ENCODE results near the gene ASB13.
A peak's percentile ranks its signal among the peaks of the same experiment; 100 is the strongest.

The ASB13 gene

DNA sequence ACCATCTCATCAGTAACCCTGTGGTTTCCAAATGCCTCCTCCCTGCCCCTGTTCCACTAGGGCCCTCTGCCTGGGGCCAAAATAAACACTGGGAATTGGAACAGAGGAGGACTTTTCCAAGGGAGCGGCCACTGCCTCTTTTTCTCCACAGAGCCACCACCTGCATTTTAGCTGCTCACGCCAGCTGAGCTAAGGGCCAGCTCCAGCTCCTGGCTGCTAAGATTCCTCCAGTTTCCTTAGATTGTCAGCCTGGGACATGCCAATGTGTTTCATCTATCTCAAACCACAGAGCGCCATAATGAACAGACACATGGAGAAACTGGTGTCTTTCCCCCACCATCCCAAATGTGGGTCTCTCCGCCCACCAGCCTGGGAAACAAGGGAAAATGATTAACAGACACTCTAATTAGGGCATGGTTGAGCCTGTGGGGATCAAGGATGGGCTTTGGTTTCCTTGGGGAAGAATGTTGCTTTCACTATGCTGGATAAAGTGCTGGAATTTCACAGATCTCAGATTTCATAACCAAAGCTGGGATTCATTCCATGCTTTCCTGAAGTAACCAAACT is 52.2 kb downstream of the ASB13 start:
- no peak overlapping the region for H3K4me3 ChIP-seq
- peak overlapping the region in 11 of 21 experiments; percentile 6 to 66 (median 41) for H3K27ac ChIP-seq

DNA sequence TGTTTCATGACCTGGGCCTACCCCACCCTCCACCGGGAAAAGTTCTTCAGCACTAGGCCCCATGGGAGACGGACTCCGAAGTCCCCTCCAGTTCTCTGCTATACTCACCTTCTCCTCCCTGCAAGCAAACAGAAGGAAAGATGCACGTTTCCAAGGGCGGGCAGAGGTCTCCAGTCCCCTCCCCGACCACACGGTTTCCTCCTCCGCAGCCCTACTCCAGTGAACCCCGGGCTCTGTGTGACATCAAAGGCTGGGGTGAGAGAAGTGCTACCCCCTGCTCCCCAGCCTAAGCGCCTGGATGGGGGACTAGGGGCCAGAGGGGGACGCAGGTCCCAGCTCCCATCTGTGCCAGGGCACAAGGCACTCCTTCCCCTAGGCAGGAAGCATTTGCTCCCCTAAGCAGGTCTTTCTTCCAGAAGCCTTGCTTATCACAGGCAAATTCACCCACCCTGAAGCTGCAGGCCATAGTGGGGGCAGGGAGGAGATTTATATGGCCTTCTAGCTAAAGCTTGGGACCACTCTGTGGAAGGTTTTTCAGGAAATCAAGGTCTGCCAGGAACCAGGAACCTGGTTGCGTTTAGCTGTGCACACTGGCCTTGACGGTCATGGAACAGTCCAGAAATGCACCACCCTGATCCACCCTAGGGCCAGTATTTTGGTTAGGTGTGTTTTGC is 52.8 kb downstream of the ASB13 start:
- peak overlapping the region in 11 of 21 experiments; percentile 6 to 66 (median 41) for H3K27ac ChIP-seq

DNA sequence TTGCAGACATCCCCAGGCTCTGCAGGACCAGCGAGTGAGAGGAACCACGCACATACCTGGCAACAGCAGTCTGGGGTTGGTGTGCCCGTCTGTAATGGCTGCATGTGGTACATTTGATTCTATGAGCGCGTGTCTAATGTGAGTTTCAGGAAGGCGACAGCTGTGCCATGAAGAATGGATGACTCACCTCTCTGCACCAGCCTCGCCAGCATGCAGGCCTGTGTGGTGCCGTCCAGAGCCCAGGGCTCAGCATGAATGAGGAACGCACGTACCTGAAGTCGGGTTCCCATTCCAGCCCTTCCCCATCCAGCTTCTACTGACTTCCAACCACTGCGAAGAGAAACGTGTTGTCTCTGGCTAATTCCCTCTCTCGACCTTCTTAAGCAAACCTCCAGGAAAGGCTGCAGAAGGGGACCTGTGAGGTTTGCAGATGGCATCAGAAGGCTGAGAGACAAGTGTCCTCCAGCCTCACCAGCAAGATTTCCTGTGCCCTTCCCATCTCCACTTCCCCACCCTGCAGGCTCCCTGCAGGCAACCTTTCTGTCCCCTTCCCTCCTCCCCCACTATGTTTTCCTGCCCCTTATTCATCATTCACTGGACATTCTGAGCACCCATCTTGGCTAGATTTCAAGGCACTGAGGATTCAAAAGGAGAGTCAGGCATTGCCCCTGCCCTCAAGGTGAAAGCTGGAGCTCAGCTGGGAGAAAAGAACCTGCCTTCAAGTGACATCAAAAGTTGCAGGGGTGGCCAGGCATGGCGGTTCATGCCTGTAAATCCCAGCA is 54.3 kb downstream of the ASB13 start:
- Histone ChIP-seq H3K4me3 (no peak overlapping the region), H3K27ac (peak overlapping the region in 1 of 21 experiments; percentile 62)

More for the DNA sequence above, 52.8 kb downstream of the ASB13 start:
- H3K4me3 ChIP-seq, result no peak overlapping the region

DNA sequence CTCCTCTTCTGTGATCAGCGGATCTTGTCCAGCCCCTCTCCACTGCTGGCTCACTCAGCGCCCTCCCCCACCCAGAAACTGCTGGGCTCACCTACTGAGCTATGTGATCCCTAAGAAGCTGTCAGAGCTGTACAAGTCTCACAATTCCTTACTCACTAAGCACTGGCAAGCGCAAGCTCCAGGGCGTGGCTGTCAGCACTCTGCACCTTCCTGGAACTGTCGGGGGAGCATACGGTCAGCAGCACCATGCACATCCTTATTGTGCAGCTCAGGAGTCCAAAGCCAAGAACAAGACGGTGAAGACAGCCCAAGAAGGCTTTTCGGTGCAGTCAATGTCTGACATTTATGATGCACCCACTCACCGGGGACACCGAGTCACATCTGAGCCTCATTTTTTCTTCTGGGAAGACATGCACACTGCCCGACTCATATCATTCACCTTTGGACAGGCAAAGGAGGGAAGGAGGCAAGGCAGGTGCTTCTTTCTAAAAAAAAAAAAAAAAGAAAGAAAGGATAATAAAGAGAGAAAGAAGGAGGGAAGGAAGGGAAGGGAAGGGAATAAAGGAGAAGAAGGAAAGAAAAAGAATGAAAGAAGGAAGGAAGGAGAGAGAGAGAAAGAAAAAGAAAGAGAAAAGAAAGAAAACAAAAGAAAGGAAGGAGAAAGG is 56.3 kb downstream of the ASB13 start:
- Histone ChIP-seq H3K4me3 (no peak overlapping the region), H3K27ac (peak overlapping the region in 15 of 21 experiments; percentile 6 to 67 (median 37))

DNA sequence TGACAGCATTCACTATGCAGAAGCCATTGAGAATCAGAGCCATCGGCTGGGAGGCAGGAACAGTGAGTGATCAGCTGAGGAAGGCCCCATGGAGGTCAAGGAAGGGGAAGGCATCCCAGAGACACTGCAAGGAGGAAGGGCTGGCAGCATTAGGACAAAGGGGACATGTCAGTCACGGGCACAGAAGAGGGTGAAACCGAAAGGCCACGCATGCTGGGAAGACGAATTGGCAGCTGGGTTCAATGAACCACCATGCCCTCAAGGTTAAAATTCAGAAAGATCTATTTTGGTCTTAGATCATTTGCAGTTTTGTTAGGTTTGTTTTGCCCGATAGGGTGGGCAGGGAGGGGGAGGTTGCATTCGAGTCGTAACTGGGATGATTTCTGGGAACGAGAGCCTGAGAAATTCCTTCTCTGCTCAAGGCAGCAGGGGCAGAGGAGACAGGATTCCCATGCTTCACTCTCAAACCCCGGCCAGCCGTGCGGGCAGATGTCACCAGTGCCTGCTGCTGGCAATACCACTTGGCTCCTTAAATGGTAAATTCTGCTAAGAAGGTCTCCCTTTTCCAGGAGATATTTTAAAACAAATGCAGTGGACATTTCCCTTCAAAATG is 57.7 kb downstream of the ASB13 start:
- peak overlapping the region in 5 of 21 experiments; percentile 20 to 55 (median 32) for H3K27ac ChIP-seq
- H3K4me3 ChIP-seq, result no peak overlapping the region

DNA sequence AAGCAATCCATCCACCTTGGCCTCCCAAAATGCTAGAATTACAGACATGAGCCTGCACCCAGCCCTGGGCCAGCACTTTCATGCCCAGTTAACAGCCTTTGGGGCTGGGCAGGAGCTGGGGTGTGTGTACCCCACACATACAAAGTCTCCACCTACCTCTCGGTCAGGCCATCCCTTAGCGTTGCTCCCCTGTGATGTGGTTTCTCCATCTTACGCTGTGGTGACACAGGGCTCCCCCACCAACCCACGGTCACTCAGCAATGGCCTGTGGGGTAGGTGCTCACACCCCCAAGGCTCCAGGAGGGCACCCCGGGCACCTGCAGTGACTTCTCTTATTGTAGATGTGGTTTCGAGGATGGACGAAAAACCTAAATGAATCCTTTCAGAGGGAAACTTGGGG is 58.8 kb downstream of the ASB13 start:
- no peak overlapping the region for H3K27ac ChIP-seq
- H3K4me3 ChIP-seq, result no peak overlapping the region

DNA sequence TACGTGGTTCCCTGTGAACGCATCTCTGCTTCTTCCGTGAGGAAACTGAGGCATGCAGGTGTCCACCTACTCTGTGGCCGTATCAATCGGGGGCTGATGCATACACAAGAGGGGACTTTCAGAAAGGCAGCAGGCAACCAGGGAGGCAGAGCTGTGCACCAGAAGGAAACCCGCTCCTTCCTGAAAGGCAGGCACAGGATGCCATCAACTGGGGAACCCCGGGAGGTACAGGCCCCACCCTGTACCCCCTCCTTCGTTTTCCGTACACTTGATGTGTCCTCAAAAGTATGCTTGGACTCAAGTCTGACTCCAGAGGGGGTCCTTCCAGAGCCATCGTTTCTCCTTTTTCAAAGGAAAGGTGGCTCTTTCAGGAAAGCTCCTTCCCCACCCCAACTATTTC is 59.5 kb downstream of the ASB13 start:
- no peak overlapping the region for H3K4me3 ChIP-seq

DNA sequence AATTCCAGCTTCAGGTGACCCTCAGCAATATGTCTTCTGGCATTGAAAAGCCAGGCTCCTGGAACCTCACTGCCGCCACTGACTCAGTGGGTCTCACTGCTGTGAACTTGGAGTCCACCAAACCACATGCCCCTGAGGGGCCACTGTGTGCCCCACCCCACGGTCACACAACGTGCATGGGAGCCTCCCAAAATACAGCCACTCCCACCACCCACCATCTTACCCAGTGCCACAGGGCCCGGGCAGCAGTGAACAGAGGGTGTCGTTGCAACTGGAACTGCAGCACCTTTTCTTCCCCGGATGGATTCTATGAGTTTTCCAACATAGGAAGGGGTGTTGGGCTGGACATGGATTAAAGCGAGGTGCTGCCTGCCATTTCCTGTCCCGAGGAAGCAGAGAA is 60.1 kb downstream of the ASB13 start:
- Histone ChIP-seq H3K4me3 (no peak overlapping the region), H3K27ac (no peak overlapping the region)

More for the DNA sequence above, 59.5 kb downstream of the ASB13 start:
- H3K27ac ChIP-seq, result no peak overlapping the region

DNA sequence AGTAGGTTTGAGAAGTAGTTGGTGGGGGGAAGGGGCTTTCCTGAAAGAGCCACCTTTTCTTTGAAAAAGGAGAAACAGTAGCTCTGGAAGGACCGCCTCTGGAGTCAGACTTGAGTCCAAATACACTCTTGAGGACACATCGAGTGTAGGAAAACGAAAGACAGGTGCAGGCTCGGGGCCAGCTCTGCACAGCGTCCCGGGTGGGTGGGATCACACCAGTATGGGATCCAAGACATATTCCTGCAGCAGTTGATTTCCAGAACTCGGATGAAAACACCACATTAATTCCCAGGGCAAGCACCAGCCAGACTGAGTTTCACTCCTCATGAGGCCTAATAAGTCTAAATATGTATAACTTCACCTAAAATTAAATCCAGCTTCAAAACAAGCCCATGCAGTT is 61.4 kb downstream of the ASB13 start:
- H3K4me3 ChIP-seq, result no peak overlapping the region
- H3K27ac ChIP-seq, result no peak overlapping the region

DNA sequence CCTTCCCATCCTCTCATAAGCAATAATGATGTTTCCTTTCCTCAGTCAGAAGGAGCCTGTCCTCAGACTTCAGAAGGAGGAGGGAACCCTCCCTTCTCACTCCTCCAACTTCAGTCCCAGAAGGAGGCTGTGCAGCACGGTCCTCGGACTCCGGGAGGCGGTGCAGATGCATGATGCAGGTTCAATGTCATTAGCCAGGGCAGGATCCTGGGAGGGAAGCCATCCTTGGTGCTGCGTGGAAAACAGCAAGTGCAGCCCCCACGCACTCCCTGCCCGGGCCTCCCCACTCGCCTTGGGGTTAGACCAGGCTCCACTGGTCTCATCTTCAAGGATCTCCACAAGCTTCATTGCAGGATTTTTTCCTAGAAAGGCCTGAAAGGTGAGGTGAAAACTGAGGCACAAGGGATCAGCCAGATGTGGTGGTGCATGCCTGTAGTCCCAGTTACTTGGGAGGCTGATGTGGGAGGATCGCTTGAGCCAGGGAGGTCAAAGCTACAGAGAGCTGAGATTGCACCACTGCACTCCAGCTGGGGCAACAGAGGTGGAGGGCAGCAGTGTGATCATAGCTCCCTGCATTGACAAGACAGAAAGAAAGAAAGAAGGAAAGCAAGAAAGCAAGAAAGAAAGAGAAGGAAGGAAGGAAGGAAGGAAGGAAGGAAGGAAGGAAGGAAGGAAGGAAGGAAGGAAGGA is 62.0 kb downstream of the ASB13 start:
- Histone ChIP-seq H3K4me3 (no peak overlapping the region), H3K27ac (no peak overlapping the region)

DNA sequence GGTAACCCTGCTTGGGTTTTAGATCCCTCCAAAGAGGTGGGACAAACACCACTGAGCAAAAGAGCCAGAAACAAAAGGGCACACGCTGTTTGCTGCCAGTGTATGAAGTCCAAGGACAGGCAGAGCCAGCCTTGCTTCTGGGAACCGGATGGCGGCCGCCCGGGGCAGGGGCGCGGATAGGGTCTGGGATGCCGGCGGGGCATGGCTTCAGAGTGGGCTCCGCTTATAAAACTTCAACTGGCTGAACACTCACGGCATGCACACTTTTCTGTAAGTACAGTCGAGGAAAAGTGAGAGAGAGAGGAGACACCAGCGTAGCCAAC is 62.6 kb downstream of the ASB13 start:
- Histone ChIP-seq H3K27ac (no peak overlapping the region), H3K4me3 (no peak overlapping the region)

DNA sequence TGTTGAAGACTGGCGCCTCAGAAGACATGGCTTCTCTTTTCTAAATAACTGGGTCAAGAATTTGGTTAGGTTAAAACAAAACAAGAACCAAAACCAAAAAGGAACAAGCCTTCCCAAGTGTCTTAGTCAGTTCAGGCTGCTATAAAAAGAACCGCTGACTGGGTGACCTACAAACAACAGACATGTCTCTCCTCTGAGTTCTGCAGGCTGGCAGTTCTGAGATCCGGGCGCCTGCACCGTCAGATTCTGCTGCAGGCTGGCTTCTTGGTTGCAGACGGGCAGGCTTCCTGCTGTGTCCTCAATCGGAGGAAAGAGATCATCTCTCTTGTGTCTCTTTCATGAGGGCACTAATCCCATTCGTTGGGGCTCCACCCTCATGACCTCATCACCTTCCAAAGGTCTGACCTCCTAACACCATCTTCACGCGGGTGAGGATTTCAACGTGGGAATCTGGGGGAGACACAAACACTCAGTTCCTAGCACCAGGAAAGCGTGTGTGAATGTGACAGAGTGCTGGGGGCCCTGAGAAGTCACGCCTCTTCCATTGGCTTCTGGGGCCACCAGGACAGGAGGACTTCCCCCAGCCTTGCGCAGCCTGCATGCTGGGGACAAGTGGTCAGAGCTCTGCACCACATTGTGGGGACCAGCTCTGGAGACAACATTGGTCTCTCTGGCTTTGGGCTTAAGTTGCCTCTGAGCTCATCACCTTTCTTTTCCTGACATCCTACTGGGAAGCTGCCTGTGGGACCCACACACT is 63.1 kb downstream of the ASB13 start:
- Histone ChIP-seq H3K27ac (no peak overlapping the region), H3K4me3 (no peak overlapping the region)

DNA sequence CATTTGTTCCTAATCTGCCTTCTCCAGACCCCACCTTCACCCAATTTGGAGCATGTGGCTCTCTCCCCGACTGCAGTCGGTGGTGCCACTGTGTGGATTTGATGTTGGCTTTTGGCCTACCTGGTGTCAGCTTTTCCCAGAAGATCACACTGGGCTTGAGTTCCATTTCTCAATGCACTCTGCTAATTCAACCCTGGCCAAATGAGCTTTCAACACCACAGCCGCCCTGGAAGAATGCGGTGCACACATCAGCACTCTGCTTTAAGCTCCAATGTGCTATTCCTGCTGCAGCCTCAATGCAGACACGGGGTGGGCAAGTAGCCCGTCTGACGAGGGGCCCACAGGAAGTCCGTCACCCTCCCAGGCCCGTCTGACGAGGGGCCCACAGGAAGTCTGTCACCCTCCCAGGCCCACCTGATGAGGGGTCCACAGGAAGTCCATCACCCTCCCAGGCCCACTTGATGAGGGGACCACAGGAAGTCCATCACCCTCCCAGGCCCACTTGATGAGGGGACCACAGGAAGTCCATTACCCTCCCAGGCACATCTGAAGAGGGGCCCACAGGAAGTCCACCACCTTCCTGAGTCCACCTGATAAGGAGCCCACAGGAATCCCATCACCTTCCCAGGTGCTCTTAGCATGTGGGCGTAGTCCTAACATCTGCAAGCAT is 64.4 kb downstream of the ASB13 start:
- no peak overlapping the region for H3K27ac ChIP-seq
- no peak overlapping the region for H3K4me3 ChIP-seq

DNA sequence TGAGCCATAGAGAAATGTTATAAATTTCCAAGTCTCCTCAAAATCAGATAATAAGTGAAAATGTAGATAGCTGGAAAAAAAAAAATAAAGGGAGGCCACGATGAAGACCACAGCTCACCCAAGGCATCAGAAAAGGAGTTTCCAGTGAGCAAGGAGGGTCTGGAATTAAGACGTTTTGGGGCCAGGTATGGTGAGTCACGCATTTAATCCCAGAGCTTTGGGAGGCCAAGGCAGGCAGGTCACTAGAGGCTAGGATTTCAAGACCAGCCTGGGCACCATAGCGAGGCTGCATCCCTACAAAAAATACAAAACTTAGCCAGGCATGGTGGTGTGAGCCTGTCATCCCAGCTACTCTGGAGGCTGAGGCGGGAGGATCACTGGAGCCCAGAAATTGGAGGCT is 65.5 kb downstream of the ASB13 start:
- H3K27ac ChIP-seq, result no peak overlapping the region
- no peak overlapping the region for H3K4me3 ChIP-seq

DNA sequence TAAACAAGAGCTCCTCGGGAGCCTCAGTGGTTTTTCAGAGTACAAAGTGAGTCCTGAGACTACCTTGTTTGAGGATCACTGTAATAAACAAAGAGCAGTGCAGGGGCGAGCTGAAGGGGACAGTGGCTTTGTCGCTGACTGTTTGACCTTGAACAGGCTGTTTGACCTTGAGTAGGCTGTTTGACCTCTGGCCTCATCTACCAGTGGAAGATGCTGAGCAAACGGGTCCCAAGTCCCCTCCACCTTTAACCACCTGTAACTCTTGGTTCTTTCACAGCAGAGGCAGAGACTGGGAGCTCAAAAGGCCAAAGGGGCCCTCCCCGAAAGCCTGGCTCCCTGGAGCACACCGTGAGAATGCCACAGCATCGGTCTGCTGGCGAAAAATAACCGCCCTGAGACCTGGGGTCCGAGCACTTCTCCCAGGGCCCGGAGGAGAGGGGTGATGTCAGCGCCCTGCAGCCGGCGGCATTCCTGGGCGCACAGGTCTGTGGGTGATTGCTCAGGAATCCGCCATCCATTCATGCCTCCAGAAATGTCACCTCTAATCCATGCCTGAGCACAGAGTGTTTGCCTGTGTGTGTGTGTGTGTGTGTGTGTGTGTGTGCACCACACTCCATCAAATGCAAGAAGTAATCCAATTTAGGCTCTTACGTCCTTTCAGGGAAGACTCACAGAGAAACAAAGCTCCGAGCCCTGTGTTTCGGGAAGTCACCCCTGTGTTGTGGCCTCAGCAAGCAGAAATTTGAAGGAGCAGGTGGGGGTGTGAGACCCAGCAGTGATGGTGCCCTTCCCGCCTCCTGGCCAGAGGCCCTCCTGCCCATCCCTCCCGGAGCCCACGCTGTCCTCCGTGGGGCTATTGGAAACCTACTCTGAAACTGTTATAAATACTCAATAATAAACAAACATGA is 66.5 kb downstream of the ASB13 start:
- Histone ChIP-seq H3K27ac (no peak overlapping the region), H3K4me3 (no peak overlapping the region)

DNA sequence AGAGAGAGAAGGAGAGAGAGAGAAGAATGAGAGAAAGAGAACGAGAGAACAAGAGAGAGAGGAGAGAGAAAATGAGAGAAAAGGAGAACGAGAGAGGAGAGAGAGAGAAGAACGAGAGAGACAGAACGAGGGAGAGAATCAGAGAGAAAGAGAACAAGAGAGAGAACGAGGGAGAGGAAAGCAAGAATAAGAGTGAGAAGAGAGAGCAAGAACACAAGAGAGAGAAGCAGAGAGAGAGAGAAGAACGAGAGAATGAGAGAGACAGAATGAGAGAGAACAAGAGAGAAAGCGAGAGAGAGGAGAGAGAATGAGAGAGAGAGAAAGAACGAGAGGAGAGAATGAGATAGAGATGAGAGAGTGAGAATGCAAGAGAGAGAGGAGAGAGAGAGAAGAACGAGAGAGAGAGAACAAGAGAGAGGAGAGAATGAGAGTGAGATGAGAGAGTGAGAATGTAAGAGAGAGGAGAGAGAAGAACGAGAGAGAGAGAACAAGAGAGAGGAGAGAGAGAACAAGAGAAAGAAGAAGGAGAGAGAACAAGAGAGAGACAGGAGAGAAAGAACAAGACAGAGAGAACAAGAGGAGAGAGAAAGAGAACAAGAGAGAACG is 68.2 kb downstream of the ASB13 start:
- no peak overlapping the region for H3K4me3 ChIP-seq
- no peak overlapping the region for H3K27ac ChIP-seq

Data from skin epidermis (tissue), 12 donors.